ENCODE results near the gene ACOXL.
"Not testable (repeated sequence)": the region's sequence is repeated elsewhere in the genome, so short reads cannot be mapped to it uniquely, and the experiment has no call there.

Gene ACOXL

GRCh38 chr2:111030945-111031344 is 298.6 kb downstream of the ACOXL start:
- H3K4me3 ChIP-seq (ENCODE audit: low read depth, low read length): no peak overlapping the region

GRCh38 chr2:111031546-111032478 is 299.4 kb downstream of the ACOXL start:
- H3K4me3 ChIP-seq (ENCODE audit: low read depth, low read length): no peak overlapping the region

- H3K4me3 ChIP-seq (ENCODE audit: low read depth, low read length): no peak overlapping the region
Measured at GRCh38 chr2:111032721-111033429, 300.5 kb downstream of the ACOXL start.

GRCh38 chr2:111034146-111034545 is 301.8 kb downstream of the ACOXL start:
- H3K4me3 ChIP-seq (ENCODE audit: low read depth, low read length): no peak overlapping the region

GRCh38 chr2:111034606-111035005 is 302.2 kb downstream of the ACOXL start:
- no peak overlapping the region for H3K4me3 ChIP-seq (ENCODE audit: low read depth, low read length)

- H3K4me3 ChIP-seq (ENCODE audit: low read depth, low read length): no peak overlapping the region
Measured at GRCh38 chr2:111035830-111036441, 303.6 kb downstream of the ACOXL start.

GRCh38 chr2:111037128-111037527 is 304.8 kb downstream of the ACOXL start:
- H3K4me3 ChIP-seq (ENCODE audit: low read depth, low read length): no peak overlapping the region

GRCh38 chr2:111039628-111040383 is 307.4 kb downstream of the ACOXL start:
- no peak overlapping the region for H3K4me3 ChIP-seq (ENCODE audit: low read depth, low read length)

- H3K4me3 ChIP-seq (ENCODE audit: low read depth, low read length): no peak overlapping the region
Measured at GRCh38 chr2:111041398-111042202, 309.2 kb downstream of the ACOXL start.

- no peak overlapping the region for H3K4me3 ChIP-seq (ENCODE audit: low read depth, low read length)
Measured at GRCh38 chr2:111042261-111042660, 309.9 kb downstream of the ACOXL start.

- no peak overlapping the region for H3K4me3 ChIP-seq (ENCODE audit: low read depth, low read length)
Measured at GRCh38 chr2:111042772-111043771, 310.7 kb downstream of the ACOXL start.

- no peak overlapping the region for H3K4me3 ChIP-seq (ENCODE audit: low read depth, low read length)
Measured at GRCh38 chr2:111044066-111044465, 311.7 kb downstream of the ACOXL start.

- not testable (repeated sequence) for H3K4me3 ChIP-seq (ENCODE audit: low read depth, low read length)
Measured at GRCh38 chr2:111045236-111045635, 312.9 kb downstream of the ACOXL start.

- no peak overlapping the region for H3K4me3 ChIP-seq (ENCODE audit: low read depth, low read length)
Measured at GRCh38 chr2:111045771-111046444, 313.5 kb downstream of the ACOXL start.

- H3K4me3 ChIP-seq (ENCODE audit: low read depth, low read length): no peak overlapping the region
Measured at GRCh38 chr2:111046670-111047069, 314.3 kb downstream of the ACOXL start.

GRCh38 chr2:111048856-111049768 is 316.7 kb downstream of the ACOXL start:
- no peak overlapping the region for H3K4me3 ChIP-seq (ENCODE audit: low read depth, low read length)
